ENCODE data around the gene NCK2.

- TF ChIP-seq CTCF (IDR thresholded peaks at IDR 0.05; ENCODE audit: low read length) (no peak), EZH2 (IDR thresholded peaks at IDR 0.05; ENCODE audit: borderline replicate concordance, low read length) (no peak)
These were observed 39.3 kb downstream of the NCK2 start for GRCh38 chr2:105783972-105784371.
